Measurements from ENCODE around the gene ZNF506. TPM values are rescaled to one million over a fixed set of nuclear protein-coding genes. Genes with fewer than 3 reads are reported as not detected.
"Not testable (repeated sequence)": the region's sequence is repeated elsewhere in the genome, so short reads cannot be mapped to it uniquely, and the experiment has no call there.

ZNF506 gene
- total RNA-seq, 1 donor from 2014 or later = 8.1 TPM

DNA sequence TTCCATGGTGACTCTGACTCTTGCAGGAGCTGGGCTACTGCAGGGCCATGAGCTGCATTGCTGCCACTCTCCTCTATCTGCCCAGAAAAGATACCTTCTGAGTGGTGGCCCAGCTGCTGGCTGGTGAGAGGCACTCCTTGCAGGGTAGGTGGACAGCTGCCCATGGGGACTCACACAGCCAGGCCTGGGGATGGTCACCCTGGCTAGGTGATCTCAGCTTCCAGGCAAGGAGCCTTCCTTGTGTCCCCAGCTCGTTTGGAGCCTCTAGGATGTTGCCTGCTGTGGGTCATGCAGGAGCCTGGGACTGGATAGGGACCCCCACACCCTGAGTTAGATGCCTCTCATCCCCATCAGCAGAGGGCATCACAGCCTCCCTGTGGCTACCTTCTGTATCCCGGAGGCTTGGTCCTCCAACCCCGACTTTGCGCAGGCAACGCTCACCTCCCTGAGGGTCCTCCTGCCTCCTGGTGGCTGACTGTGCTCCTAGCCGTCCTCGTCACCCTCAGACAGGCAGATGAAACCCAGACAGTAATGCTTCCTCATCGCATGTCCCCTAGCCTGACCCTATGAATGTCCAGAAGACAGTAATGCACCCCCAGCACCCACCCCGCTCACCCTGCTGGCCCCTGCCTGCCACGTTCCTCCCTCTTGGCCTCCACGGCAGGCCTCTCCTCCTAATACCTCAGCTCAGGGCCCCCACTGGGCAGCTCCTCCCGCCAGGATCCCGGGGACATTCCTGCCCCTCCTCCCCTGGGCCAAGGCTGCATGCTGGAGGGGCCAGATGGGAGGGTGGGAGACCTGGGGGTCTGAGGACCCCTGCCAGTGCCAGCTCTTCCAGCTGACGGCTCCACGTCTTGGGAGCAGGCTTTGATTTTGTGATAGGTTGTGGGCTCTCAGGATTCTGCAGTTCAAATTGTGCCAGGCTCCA lies 75.0 kb downstream of the ZNF506 start:
- no peak overlapping the region for H3K4me3 Mint-ChIP-seq (ENCODE audit: unreplicated experiment)
- no peak for DNase-seq (ENCODE audit: low spot score)
- H3K27me3 Mint-ChIP-seq (ENCODE audit: low read depth) = no peaks in the 10 kb centered on the region
- TF ChIP-seq, protein P1, sequence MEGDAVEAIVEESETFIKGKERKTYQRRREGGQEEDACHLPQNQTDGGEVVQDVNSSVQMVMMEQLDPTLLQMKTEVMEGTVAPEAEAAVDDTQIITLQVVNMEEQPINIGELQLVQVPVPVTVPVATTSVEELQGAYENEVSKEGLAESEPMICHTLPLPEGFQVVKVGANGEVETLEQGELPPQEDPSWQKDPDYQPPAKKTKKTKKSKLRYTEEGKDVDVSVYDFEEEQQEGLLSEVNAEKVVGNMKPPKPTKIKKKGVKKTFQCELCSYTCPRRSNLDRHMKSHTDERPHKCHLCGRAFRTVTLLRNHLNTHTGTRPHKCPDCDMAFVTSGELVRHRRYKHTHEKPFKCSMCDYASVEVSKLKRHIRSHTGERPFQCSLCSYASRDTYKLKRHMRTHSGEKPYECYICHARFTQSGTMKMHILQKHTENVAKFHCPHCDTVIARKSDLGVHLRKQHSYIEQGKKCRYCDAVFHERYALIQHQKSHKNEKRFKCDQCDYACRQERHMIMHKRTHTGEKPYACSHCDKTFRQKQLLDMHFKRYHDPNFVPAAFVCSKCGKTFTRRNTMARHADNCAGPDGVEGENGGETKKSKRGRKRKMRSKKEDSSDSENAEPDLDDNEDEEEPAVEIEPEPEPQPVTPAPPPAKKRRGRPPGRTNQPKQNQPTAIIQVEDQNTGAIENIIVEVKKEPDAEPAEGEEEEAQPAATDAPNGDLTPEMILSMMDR (IDR thresholded peaks at IDR 0.05) = no peak
- H3K27ac Mint-ChIP-seq (ENCODE audit: unreplicated experiment) = no peak overlapping the region
- H3K36me3 Mint-ChIP-seq (ENCODE audit: low read depth) = no peaks in the 10 kb centered on the region
- no peaks in the 10 kb centered on the region for H3K4me1 Mint-ChIP-seq (ENCODE audit: low read depth)
- peaks cover 14% of the 10 kb centered on the region for H3K9me3 Mint-ChIP-seq (ENCODE audit: low read depth)

DNA sequence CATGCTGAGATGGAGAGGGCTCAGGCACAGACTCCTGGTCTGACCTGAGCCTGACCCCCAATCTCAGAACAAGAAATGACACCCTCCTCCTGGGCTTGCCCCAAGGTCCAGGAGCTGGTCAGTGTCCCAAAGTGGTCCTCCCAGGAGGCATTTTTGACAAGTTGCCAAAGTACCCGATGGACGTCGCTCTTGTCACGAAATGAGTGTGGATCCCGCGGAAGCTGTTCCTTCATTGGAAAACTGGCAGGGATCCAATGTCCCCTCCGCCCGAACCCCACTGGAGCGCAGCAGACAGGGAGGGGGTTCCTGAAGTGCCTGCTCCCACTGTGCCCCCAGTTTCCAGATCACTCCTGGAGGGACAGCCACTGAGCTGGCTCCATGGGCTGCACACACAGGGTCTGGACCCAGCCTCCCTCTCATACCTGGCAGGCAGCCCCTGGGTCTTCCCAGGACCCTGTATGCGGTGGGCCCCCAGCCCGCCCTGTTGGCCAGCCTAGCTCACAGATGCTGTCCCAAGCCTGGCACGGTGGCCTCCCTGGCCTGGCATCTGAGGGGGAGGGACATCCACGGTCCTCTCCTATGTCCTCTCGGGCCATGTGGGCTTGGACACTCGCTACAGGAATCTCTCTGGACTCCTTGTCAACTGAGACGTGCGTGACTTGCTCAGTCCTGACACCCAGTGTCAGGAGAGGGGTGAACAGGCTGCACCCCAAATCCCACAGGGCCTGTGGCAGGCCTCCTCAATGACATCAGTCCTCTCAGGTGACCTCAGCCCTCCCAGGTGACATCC lies 75.9 kb downstream of the ZNF506 start:
- H3K36me3 Mint-ChIP-seq (ENCODE audit: low read depth) = peaks cover 1% of the 10 kb centered on the region
- no peak for DNase-seq (ENCODE audit: low spot score)
- no peak overlapping the region for H3K27ac Mint-ChIP-seq (ENCODE audit: unreplicated experiment)
- H3K4me3 Mint-ChIP-seq (ENCODE audit: unreplicated experiment) = no peak overlapping the region
- H3K4me1 Mint-ChIP-seq (ENCODE audit: low read depth) = no peaks in the 10 kb centered on the region
- TF ChIP-seq, protein P1 (IDR thresholded peaks at IDR 0.05) = no peak
- H3K27me3 Mint-ChIP-seq (ENCODE audit: low read depth) = no peaks in the 10 kb centered on the region
- peaks cover 16% of the 10 kb centered on the region for H3K9me3 Mint-ChIP-seq (ENCODE audit: low read depth)

DNA sequence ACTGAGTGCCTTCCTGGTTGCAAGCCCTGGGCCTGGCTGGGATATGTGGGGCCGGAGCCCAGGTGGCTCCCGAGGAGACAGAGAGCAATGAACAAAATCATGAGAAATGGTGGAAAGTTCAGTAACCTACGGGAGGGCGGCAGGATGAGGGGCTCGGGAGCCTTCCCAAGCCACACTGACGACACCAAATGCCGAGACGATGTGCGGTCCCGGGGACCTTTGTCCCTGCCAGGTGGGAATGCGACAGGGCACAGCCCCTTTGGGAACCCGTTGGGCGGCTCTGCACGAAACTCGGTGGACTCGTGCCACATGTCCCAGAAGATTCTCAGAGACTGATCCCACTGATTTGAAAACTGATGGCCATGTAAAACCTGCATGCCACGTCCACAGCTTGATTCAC lies 76.9 kb downstream of the ZNF506 start:
- no peak for DNase-seq (ENCODE audit: low spot score)
- Mint-ChIP-seq H3K36me3 (ENCODE audit: low read depth) (peaks cover 1% of the 10 kb centered on the region), H3K9me3 (ENCODE audit: low read depth) (peaks cover 16% of the 10 kb centered on the region), H3K4me3 (ENCODE audit: unreplicated experiment) (no peak overlapping the region), H3K27me3 (ENCODE audit: low read depth) (no peaks in the 10 kb centered on the region), H3K4me1 (ENCODE audit: low read depth) (no peaks in the 10 kb centered on the region), H3K27ac (ENCODE audit: unreplicated experiment) (no peak overlapping the region)
- TF ChIP-seq, protein P1 (IDR thresholded peaks at IDR 0.05) = no peak

DNA sequence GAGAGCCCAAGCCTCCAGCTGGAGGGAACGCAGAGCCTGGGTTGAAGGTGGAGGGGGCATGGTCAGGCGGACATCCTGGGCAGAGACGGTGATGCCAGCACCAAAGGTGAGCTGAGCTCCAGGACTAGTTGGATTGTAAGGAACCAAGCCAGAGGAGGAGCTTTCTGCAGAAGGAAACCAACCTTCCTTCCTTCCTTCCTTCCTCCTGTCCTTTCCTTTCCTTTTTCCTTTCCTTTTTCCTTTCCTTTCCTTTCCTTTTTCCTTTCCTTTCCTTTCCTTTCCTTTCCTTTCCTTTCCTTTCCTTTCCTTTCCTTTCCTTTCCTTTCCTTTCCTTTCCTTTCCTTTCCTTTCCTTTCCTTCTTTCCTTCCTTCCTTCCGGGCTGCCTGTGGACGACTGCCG lies 77.6 kb downstream of the ZNF506 start:
- H3K9me3 Mint-ChIP-seq (ENCODE audit: low read depth) = peaks cover 16% of the 10 kb centered on the region
- DNase-seq (ENCODE audit: low spot score); H3K27me3 Mint-ChIP-seq (ENCODE audit: low read depth); H3K27ac Mint-ChIP-seq (ENCODE audit: unreplicated experiment); H3K36me3 Mint-ChIP-seq (ENCODE audit: low read depth); H3K4me3 Mint-ChIP-seq (ENCODE audit: unreplicated experiment); H3K4me1 Mint-ChIP-seq (ENCODE audit: low read depth): not testable (repeated sequence)

DNA sequence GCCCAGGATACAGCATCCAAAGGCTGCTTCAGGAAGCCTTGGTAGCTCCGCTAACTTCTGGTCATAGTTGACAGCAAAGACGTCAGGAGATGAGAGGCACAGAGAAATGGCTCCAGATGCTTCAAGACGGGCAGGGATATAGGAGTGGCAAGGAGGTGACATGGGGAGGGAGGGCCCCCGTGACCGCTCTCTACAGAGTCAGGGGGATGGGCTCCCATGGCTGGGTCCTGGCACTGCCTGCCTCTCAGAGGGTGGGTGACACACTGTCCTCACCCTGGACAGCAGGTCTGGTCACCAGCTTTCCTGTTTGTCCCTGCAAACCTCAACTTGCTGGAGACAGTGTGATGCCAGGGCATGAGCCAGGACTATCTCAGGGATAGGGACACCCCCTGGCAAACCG lies 78.4 kb downstream of the ZNF506 start:
- H3K27me3 Mint-ChIP-seq (ENCODE audit: low read depth) = no peaks in the 10 kb centered on the region
- no peak overlapping the region for H3K27ac Mint-ChIP-seq (ENCODE audit: unreplicated experiment)
- peaks cover 16% of the 10 kb centered on the region for H3K9me3 Mint-ChIP-seq (ENCODE audit: low read depth)
- peaks cover 1% of the 10 kb centered on the region for H3K36me3 Mint-ChIP-seq (ENCODE audit: low read depth)
- TF ChIP-seq, protein P1 (IDR thresholded peaks at IDR 0.05) = no peak
- no peak overlapping the region for H3K4me3 Mint-ChIP-seq (ENCODE audit: unreplicated experiment)
- no peaks in the 10 kb centered on the region for H3K4me1 Mint-ChIP-seq (ENCODE audit: low read depth)
- DNase-seq (ENCODE audit: low spot score) = no peak
